ENCODE measurements around the gene SIPA1L3. TPM values are rescaled to one million over a fixed set of nuclear protein-coding genes. Genes with fewer than 3 reads are reported as not detected.

Gene SIPA1L3
- total and polyA plus RNA-seq, 2 of the 13 experiments (the other 11 are each of a cell fraction or from before 2014, with no cell fraction given), result 5.5 to 7.7 TPM

GRCh38 chr19:38015216-38015615 is 108.2 kb downstream of the SIPA1L3 start:
- no peak for TF ChIP-seq JARID2 (CRISPR knock-in tag; IDR thresholded peaks at IDR 0.05; ENCODE audit: insufficient replicate concordance)
- TF ChIP-seq ZNF407 (CRISPR knock-in tag; IDR thresholded peaks at IDR 0.05; ENCODE audit: not compliant biosample characterization), result no peak
- no peak for TF ChIP-seq ZNF138 (CRISPR knock-in tag; IDR thresholded peaks at IDR 0.05; ENCODE audit: low read depth)
- no peak for TF ChIP-seq FOXP1 (IDR thresholded peaks at IDR 0.05)
- no peak for TF ChIP-seq FOXP1 (CRISPR knock-in tag; IDR thresholded peaks at IDR 0.05)
- no peak for TF ChIP-seq MYC (CRISPR knock-in tag; IDR thresholded peaks at IDR 0.05; ENCODE audit: borderline replicate concordance)
- no peak for TF ChIP-seq JDP2 (CRISPR knock-in tag; IDR thresholded peaks at IDR 0.05; ENCODE audit: borderline replicate concordance)
- TF ChIP-seq SRSF4 (IDR thresholded peaks at IDR 0.05; ENCODE audit: low read depth, low read length, poor library complexity, severe bottlenecking), result no peak
- TF ChIP-seq ZNF713 (CRISPR knock-in tag; IDR thresholded peaks at IDR 0.05), result no peak
- no peak for TF ChIP-seq SOX13 (IDR thresholded peaks at IDR 0.05)
- TF ChIP-seq SOX13 (CRISPR knock-in tag; conservative IDR thresholded peaks at IDR 0.05 in 1 of 2, IDR thresholded peaks at IDR 0.05 in 1 of 2), result no peak
- no peak for TF ChIP-seq HNRNPUL1 (IDR thresholded peaks at IDR 0.05; ENCODE audit: low read depth, low read length)
- no peak for TF ChIP-seq ZNF329 (CRISPR knock-in tag; IDR thresholded peaks at IDR 0.05; ENCODE audit: low read depth)
- no peak for TF ChIP-seq CEBPG (CRISPR knock-in tag; IDR thresholded peaks at IDR 0.05)
- TF ChIP-seq ZNF614 (CRISPR knock-in tag; IDR thresholded peaks at IDR 0.05; ENCODE audit: borderline replicate concordance), result no peak
- Histone ChIP-seq H3K4me2 (ENCODE audit: low read depth, low read length) (no peak overlapping the region), H3K9ac (ENCODE audit: insufficient read depth, low read depth, low read length) (no peak overlapping the region), H4K20me1 (ENCODE audit: insufficient read depth, low read length) (no peaks in the 10 kb centered on the region), H2AFZ (ENCODE audit: low read length) (no peak overlapping the region), H3K27ac (ENCODE audit: extremely low read length, insufficient read depth, low read length) (no peak overlapping the region), H3K27me3 (ENCODE audit: control insufficient read depth in 1 of 2, insufficient read depth in 2 of 2, low read length in 2 of 2) (no peaks in the 10 kb centered on the region), H3K9me3 (ENCODE audit: low read length) (no peaks in the 10 kb centered on the region), H3K36me3 (replicated peaks in 1 of 2; ENCODE audit: control insufficient read depth in 1 of 2, insufficient read depth in 2 of 2, low read length in 2 of 2) (no peaks in the 10 kb centered on the region), H3K4me3 (replicated peaks in 1 of 3; ENCODE audit: insufficient read depth in 1 of 3, low read depth in 2 of 3, low read length in 3 of 3) (no peak overlapping the region), H3K4me1 (ENCODE audit: insufficient read depth, low read length) (no peaks in the 10 kb centered on the region), H3K79me2 (ENCODE audit: insufficient read depth, low read length) (no peaks in the 10 kb centered on the region)
- BruUV-seq (replicated peaks), result no TSS peak
- FAIRE-seq (no peak), ATAC-seq (no peak), DNase-seq (ENCODE audit: low spot score) (no peak)
- ChIA-PET POLR2A (no interaction called here), CTCF (ENCODE audit: low intra/inter-chr PET ratio, low total read pairs) (no interaction called here)
- WGBS (ENCODE audit: low lambda C conversion rate), result 95% methylated on average over 6 of the region's 6 CpGs
- in situ Hi-C loops (cut with HindIII; ENCODE audit: extremely low pct_ligation_motif_present, low pct_unique_long_range_greater_than_20kb) (no loop called here), intact Hi-C loops (cut with micrococcal nuclease; ENCODE audit: unreplicated experiment) (no loop called here)
